Measurements from ENCODE around the gene IARS2.

DNA sequence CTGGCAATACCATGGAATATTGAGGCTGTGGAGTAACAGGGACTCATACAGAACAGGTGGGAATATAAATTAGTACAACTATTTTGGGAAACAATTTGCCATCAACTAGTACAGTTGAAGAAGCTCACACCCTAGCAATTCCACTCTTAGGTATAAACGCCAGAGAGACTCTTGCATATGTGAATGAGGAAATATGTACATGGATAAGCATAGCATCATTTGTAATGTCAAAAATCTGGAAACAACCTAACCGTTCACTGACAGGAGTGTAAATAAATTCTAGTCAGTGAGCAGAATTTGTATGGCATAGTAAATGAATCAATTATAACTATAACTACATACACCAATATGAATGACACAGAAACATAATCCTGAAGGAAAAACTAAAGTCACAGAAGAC is 94.6 kb downstream of the IARS2 start:
- TF ChIP-seq POLR2A (IDR thresholded peaks at IDR 0.05) (no peak), CTCF (IDR thresholded peaks at IDR 0.05) (no peak)
